HG02885 (cell line): ENCODE data around the gene CYBB.

Experiments used
- ATAC-seq: cut with Tn5 transposase; IDR thresholded peaks from one replicate; pipeline ENCODE4 v1.9.1; 2021; ENCODE audit warnings: mild to moderate bottlenecking; ENCODE audit not compliant: unreplicated experiment, poor library complexity

The CYBB gene

GRCh38 chrX:37783305-37783704, 3.4 kb downstream of the CYBB start:
- no peak for ATAC-seq

DNA sequence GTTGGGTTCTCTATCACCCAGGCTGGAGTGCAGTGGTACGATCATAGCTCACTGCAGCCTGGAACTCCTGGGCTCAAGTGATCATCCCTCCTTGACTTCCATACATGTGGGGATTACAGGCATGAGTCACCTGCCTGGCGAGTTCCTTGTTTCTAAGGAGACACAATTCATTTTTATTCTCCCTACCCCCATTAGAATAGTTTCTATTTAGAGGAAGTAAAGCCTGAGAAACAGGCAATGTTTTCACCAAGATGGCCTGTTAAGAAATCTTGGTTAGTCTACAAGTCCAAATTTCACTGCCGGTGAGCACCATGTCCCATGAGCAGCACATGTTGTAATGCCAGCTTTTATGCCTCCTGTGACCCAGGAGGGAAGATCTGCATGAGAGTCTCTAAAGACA, 5.7 kb downstream of the CYBB start:
- no peak for ATAC-seq

GRCh38 chrX:37786624-37787422, 7.0 kb downstream of the CYBB start:
- ATAC-seq = peak; percentile 76

- ATAC-seq = peak; percentile 66
Observed at GRCh38 chrX:37787423-37787869, 7.6 kb downstream of the CYBB start.

- no peak for ATAC-seq
Observed at GRCh38 chrX:37796310-37796709, 16.5 kb downstream of the CYBB start.

DNA sequence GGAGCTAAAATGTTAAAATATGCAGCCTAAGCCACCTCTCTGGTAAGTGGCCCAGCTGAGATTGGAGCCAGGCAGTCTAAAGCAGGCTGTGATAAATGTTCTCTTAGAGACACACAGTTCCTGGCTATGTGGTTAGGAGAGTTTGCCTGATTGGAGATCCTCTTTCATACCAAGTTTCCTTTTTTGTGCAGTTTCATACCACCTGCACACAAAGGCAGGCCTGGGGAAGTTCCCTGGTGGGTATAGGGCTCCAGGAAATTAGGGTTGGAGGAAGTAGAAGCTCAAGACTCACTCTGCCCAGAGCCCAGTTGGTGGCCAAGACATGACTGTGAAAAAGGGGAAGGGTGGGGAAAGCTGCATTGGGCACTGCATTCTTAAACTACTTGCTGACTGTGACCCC, 16.9 kb downstream of the CYBB start:
- peak; percentile 76 for ATAC-seq

- no peak for ATAC-seq
Observed at GRCh38 chrX:37799936-37800335, 20.1 kb downstream of the CYBB start.

- no peak for ATAC-seq
Observed at GRCh38 chrX:37800717-37801116, 20.9 kb downstream of the CYBB start.

- ATAC-seq = no peak
Observed at GRCh38 chrX:37802028-37802427, 22.2 kb downstream of the CYBB start.

DNA sequence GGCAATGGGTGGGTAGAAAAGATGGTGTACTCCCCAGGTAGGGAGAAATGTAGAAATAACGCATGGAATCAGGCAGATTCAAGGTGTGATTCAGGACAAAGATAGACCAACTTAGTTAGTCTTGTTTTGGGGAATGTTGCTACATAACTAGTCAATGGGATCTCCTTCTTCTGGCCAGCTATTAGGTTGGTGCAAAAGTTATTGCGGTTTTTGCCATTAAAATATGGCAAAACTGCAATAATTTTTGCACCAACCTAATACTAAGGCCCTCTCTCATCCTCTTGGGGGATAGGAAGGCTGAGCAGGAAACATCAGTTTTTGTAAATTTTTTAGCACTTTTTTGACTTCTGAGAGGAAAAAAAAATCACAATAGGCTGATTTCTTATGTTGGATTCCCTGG, 23.2 kb downstream of the CYBB start:
- ATAC-seq = no peak

DNA sequence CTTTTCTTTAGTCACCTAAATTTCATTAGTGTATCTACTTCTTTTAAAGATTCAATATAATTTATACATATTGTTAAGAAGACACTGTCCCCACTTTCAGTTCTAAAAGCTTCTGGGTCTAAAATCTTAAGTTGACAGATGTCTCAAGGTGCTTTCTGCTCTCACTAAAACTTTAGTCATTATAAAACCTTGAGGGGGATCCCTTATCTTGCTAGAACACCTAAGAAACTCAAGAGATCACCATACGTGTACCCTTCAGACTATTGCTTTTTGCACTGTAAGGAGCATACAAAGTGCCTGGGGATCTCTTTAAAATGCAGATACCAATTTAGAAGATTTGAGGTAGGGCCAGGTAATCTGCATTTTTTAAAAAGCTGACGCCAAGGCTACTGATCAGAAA, 30.1 kb downstream of the CYBB start:
- ATAC-seq = no peak

GRCh38 chrX:37812110-37812509, 32.3 kb downstream of the CYBB start:
- no peak for ATAC-seq

GRCh38 chrX:37813570-37813969, 33.7 kb downstream of the CYBB start:
- ATAC-seq = no peak

DNA sequence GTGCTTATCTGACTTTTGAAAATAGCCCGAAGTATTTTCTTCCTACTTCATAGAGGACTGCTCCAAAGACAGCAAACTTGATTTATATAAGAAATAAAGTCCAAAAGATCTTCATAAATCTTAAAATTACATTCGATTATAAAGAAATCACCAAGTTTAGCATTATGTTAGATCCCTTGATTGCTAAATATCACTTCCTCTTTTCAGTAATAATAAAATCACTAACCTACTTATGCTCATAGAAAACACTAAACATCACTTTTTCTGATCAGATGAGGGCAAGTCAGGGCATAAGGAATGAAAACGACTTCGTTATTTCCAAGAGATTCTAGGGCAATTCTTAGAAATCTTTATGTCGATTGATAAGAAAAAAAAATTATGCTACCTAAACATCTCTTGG, 35.5 kb downstream of the CYBB start:
- ATAC-seq = peak; percentile 27

DNA sequence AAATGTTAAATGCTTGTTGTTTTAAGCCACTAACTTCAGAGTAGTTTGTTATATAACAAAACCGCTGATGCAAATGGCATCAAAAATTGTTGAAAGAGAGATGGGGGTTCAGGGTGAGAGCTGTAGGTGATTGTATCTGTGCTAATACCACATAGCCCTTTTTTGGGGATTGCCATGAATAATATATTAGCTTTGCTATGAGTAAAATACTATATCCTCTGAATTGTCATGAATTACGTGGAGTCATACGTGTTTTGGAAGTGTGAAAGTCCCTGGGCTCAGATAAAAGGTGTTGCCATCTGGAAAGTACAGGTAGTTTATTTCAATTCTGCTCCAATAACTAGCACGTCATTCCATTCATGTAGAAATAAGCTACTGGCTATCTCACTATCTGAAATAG, 36.9 kb downstream of the CYBB start:
- ATAC-seq = peak; percentile 18

DNA sequence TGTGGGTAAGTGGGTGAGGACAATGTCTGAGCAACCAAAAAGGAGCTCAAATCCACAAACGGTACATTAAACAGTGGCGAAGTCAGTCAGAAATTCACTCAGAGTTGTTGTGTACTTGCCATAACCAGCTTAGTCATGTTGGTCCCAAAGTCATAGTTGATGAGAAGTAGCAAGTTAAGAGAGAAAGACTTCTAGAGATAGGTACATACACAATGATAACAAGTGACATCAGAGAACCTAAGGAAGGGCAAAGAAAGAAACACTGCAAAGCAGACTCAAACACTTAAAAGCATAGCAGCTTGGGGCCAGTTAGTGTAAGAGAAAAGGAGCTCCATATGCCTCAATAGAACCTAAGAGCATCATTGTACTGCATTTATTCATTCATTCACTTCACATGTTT, 37.3 kb downstream of the CYBB start:
- peak; percentile 26 for ATAC-seq

DNA sequence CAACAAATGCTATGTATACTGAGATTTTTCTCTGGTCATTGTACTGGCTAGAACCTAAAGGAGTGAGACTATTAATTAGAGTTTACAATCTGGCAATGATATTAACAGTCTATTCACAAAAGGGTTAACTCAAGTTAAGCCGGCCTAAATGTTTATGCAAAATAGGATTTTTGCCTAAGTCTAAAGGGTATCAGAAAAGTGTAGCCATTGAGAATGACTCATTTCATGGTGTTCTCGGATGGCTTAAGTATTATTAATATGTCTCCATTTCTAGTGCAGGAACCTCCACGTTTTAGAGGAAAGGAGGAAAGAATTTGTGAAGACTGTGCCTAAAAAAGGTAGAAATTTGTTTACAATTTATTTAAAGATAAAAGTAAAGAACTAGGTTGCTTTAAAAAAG, 37.7 kb downstream of the CYBB start:
- peak; percentile 40 for ATAC-seq

DNA sequence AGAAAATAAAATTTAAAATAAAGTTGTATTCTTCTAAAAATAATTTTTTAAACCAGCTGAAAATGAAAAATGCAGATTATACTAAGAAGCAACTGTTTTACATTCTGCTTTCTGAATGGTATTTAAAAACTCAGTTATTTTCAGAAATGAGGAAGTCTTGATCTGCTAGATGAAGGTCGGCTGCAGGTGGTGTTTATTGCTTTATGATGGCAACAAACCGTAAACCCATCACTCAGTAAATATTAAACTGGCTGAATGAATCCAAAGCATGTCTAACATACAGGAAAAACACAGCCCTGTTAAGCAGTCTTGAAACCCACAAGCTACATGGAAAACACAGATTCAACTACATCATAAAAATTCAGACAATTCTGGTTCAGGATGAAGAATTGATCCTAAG, 38.2 kb downstream of the CYBB start:
- peak; percentile 52 for ATAC-seq

GRCh38 chrX:37820646-37821045, 40.8 kb downstream of the CYBB start:
- no peak for ATAC-seq

GRCh38 chrX:37824491-37825214, 44.8 kb downstream of the CYBB start:
- no peak for ATAC-seq

DNA sequence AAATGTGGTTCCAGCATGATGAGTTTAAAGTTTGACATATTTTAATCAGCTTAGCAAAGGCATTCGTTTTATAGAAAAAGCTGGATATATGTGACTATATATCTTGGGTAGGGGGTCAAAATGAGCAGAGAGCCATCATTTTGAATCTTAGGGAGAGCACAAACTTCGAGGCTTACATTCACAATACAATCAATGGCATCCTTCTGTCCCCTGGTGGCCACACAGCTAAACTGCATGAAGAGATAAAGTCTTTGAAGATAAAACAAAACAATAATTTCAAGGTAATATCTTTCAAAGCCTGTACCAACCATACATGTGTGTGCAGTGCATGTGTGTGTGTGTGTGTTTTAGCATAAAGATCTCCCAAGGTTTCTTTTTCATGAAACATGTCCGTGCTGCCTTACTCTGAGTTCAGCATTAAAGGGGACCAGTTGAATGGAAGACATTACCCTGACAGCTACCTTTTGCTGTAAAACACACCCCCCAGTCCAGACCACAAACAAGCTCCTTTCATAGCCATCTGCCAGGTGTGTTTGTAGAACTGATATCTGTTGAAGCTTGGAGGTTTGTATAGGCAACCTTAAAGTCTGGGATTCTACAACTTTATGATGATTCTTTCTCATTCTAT, 45.5 kb downstream of the CYBB start:
- ATAC-seq = peak; percentile 78
